IMR-90 (cell line): ENCODE data around the gene CKS1B. TPM values are rescaled to one million over a fixed set of nuclear protein-coding genes. Genes with fewer than 3 reads are reported as not detected.

ENCODE experiments used
- ATAC-seq: fragments of 200-7000 bp; cut with Tn5 transposase; 2 replicates; pipeline ENCODE4 v1.9.1; 2020; ENCODE audit warnings: low read depth, mild to moderate bottlenecking, moderate library complexity
- BruUV-seq: library from RNA; stranded (reverse); fragments of 400-500 nt; replicated peaks from 2 replicates; lab custom pipeline; 2021; lab: Mats Ljungman, UMichigan
- CTCF ChIA-PET: fragments of 300-600 bp; formaldehyde crosslinking; extraction: SDS; loops from one replicate; lab custom pipeline; 2021; ENCODE audit warnings: antibody characterized with exemption; lab: Yijun Ruan, JAX
- POLR2A ChIA-PET: fragments of 300-600 bp; sonication (Branson Sonifier 250); formaldehyde crosslinking; loops from one replicate; lab custom pipeline; 2022; ENCODE audit warnings: antibody characterized with exemption; ENCODE audit not compliant: unreplicated experiment; lab: Charles Lee
- DNase-seq: peaks from one replicate; pipeline ENCODE4 v3.0.0; 2013
- H2AFZ ChIP-seq: replicated peaks from 2 replicates; pipeline ENCODE3; 2013; ENCODE audit warnings: low read length, mild to moderate bottlenecking; ENCODE audit not compliant: poor library complexity
- H2AK5ac ChIP-seq: 2 replicates; pipeline ENCODE4 v1.6.1; 2013; ENCODE audit warnings: low read depth, low read length, inconsistent platforms
- H2AK9ac ChIP-seq: replicated peaks from 2 replicates; pipeline ENCODE3; 2013; ENCODE audit warnings: mild to moderate bottlenecking, low read depth, low read length, moderate library complexity; ENCODE audit not compliant: poor library complexity
- H2BK120ac ChIP-seq: 2 replicates; pipeline ENCODE4 v1.6.1; 2013; ENCODE audit warnings: low read depth, low read length, inconsistent platforms
- H2BK15ac ChIP-seq: 3 replicates; pipeline ENCODE4 v1.6.1; 2013; ENCODE audit warnings: low read depth, low read length, inconsistent platforms
- H2BK20ac ChIP-seq: 2 replicates; pipeline ENCODE4 v1.6.1; 2013; ENCODE audit warnings: low read depth, mild to moderate bottlenecking, inconsistent platforms, low read length, moderate library complexity
- H2BK5ac ChIP-seq: 2 replicates; pipeline ENCODE4 v1.6.1; 2013; ENCODE audit warnings: mild to moderate bottlenecking, low read depth, low read length, inconsistent platforms; ENCODE audit not compliant: poor library complexity, severe bottlenecking
- H3K14ac ChIP-seq: replicated peaks from 2 replicates; pipeline ENCODE4 v1.6.1; 2013; ENCODE audit warnings: low read depth, low read length, inconsistent platforms
- H3K18ac ChIP-seq: 2 replicates; pipeline ENCODE4 v1.6.1; 2013; ENCODE audit warnings: low read depth, low read length, control low read depth
- H3K23ac ChIP-seq: 2 replicates; pipeline ENCODE4 v1.6.1; 2013; ENCODE audit warnings: low read depth, low read length, inconsistent platforms
- H3K27ac ChIP-seq: 2 replicates; pipeline ENCODE4 v1.5.1; 2013; ENCODE audit warnings: mild to moderate bottlenecking, control low read depth, low read length; ENCODE audit not compliant: insufficient read depth
- H3K27me3 ChIP-seq: 2 replicates; pipeline ENCODE4 v1.6.1; 2013; ENCODE audit warnings: low read length; ENCODE audit not compliant: control insufficient read depth, insufficient read depth
- H3K36me3 ChIP-seq: 2 replicates; pipeline ENCODE4 v1.6.1; 2013; ENCODE audit warnings: low read length, mixed read lengths; ENCODE audit not compliant: control insufficient read depth, insufficient read depth
- H3K4ac ChIP-seq: 2 replicates; pipeline ENCODE4 v1.6.1; 2013; ENCODE audit warnings: low read depth, low read length, inconsistent platforms
- H3K4me1 ChIP-seq: 2 replicates; pipeline ENCODE4 v1.6.1; 2013; ENCODE audit warnings: low read length, mixed read lengths; ENCODE audit not compliant: control insufficient read depth, insufficient read depth
- H3K4me2 ChIP-seq: 2 replicates; pipeline ENCODE4 v1.6.1; 2013; ENCODE audit warnings: low read depth, mild to moderate bottlenecking, control low read depth, low read length, moderate library complexity
- H3K4me3 ChIP-seq: 2 replicates; pipeline ENCODE4 v1.5.1; 2013; ENCODE audit warnings: low read depth, mild to moderate bottlenecking, control low read depth, low read length, moderate library complexity; ENCODE audit not compliant: insufficient read depth
- H3K56ac ChIP-seq: 2 replicates; pipeline ENCODE4 v1.6.1; 2013; ENCODE audit warnings: low read length, inconsistent platforms; ENCODE audit not compliant: insufficient read depth; ENCODE audit errors: extremely low read depth
- H3K79me1 ChIP-seq, 2 experiments: 2 replicates each; pipeline ENCODE4 v1.6.1; 2013; ENCODE audit warnings: low read length in 2 of 2, inconsistent platforms in 1 of 2, low read depth in 1 of 2
- H3K9ac ChIP-seq: 2 replicates; pipeline ENCODE4 v1.6.1; 2013; ENCODE audit warnings: low read depth, low read length, control low read depth
- H3K9me1 ChIP-seq: 2 replicates; pipeline ENCODE4 v1.6.1; 2013; ENCODE audit warnings: low read length, inconsistent platforms; ENCODE audit not compliant: insufficient read depth
- H3K9me3 ChIP-seq: 2 replicates; pipeline ENCODE4 v1.6.1; 2013; ENCODE audit warnings: low read length; ENCODE audit not compliant: control insufficient read depth, insufficient read depth
- H4K20me1 ChIP-seq: 2 replicates; pipeline ENCODE4 v1.6.1; 2013; ENCODE audit warnings: low read length, inconsistent platforms; ENCODE audit not compliant: insufficient read depth
- H4K5ac ChIP-seq: 2 replicates; pipeline ENCODE4 v1.6.1; 2013; ENCODE audit warnings: mild to moderate bottlenecking, low read depth, low read length, control low read depth
- H4K8ac ChIP-seq, 2 experiments: 2 replicates each; pipeline ENCODE4 v1.6.1; 2013; ENCODE audit warnings: low read depth in 2 of 2, low read length in 2 of 2, control low read depth in 1 of 2, inconsistent platforms in 1 of 2
- H4K91ac ChIP-seq: 2 replicates; pipeline ENCODE4 v1.6.1; 2013; ENCODE audit warnings: low read depth, low read length, inconsistent platforms; ENCODE audit not compliant: insufficient read depth
- BHLHE40 ChIP-seq: fragments of 150-350 bp; IDR thresholded peaks from 2 replicates; pipeline ENCODE4 v1.6.1; 2016; ENCODE audit warnings: mild to moderate bottlenecking, low read depth, low read length
- MAFK ChIP-seq: IDR thresholded peaks from 2 replicates; pipeline ENCODE4 v1.6.1; 2012; ENCODE audit warnings: low read depth, low read length, improper control_type of control experiment
- WGBS, 2 experiments: methylation state at CpG; one replicate each; pipeline versions ENCODE4 v1.1.5 to v1.1.7; 2013; ENCODE audit warnings: missing lambda C conversion rate in 2 of 2; ENCODE audit not compliant: insufficient read length in 1 of 2; ENCODE audit errors: extremely low coverage in 2 of 2; 5-methylcytosine and 5-hydroxymethylcytosine counted together
- dilution Hi-C: fragments of 300-500 bp; cut with HindIII; formaldehyde crosslinking; loops from one replicate; pipeline ENCODE4 v1.14.3; 2018; ENCODE audit warnings: low sequenced_read_pairs; ENCODE audit not compliant: unreplicated experiment
- in situ Hi-C: fragments of 300-500 bp; cut with MboI; formaldehyde crosslinking; loops from 3 replicates; pipeline ENCODE4 v1.14.3; 2019; ENCODE audit warnings: low sequenced_read_pairs, inconsistent platforms, mixed read lengths
- intact Hi-C: fragments of 100-400 bp; cut with micrococcal nuclease; formaldehyde crosslinking; loops from 2 replicates; pipeline ENCODE4 v1.10.0; 2022
- polyA plus RNA-seq, 3 experiments: library from polyadenylated mRNA; depleted of rRNA; stranded (reverse); fragments of >200 nt; gene quantifications; 2 replicates each; pipeline ENCODE4 v1.2.3, GENCODE V29; 2012; ENCODE audit warnings: low replicate concordance in 1 of 3
- total RNA-seq: library from RNA; depleted of rRNA; stranded (reverse); fragments of >200 nt; gene quantifications from 2 replicates; pipeline ENCODE4 v1.2.3, GENCODE V29; 2012

CKS1B gene
- total and polyA plus RNA-seq, 2 of the 4 experiments (the other 2 are of a cell fraction): 140 to 195 TPM

DNA sequence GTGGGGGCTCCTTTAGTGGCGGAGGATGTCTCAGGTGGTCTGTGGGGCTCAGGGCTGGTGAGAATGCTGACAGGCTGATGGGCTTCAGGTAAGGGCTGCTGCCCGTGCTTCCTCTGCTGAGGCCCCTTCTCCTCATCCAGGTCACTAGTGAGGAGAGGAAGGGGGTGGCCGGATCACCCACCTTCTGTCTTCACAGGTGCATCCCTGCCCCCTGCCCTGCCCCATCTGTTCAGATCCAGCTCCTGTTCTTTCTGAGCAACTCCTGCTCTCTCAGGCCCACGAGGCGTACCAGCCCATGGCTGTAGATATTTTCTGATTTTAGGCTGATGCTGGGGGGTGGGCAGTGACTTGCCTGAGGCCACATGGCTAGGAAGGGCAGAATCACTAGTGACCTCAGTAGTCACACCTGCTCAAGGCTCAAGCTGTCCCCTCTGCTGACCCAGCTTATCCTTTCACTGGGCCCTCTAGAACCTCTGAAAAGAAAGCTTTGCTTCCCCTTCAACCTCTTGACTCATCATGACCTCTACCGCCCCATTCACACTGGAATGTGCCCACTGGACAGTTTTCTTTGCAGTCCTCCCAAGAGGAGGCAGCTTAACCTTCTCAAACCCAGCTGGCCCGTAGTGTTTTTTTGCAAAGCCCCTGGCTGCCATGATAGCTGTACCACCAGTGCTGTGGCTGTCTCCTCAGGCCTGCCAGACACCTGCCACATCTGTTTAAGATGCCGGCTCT lies 44.3 kb downstream of the CKS1B start:
- Histone ChIP-seq H3K56ac (no peak overlapping the region), H3K18ac (no peak overlapping the region), H4K91ac (no peak overlapping the region), H2AK5ac (peak overlapping the region; percentile 51; the same call in 1 of the 2 replicates), H3K4me3 (no peak overlapping the region), H3K4me1 (peaks cover 6% of the 10 kb centered on the region; the same call in 1 of the 2 replicates), H3K14ac (no peak overlapping the region), H2AFZ (no peak overlapping the region), H2BK120ac (no peak overlapping the region), H2AK9ac (peak overlapping the region; percentile 55), H3K79me1 (peaks cover 0 to 5% of the 10 kb centered on the region in 2 experiments; a peak in 1 of 4 replicates), H3K9ac (no peak overlapping the region), H3K23ac (no peak overlapping the region), H3K36me3 (peaks cover 21% of the 10 kb centered on the region), H2BK20ac (no peak overlapping the region), H3K27me3 (peaks cover 2% of the 10 kb centered on the region; the same call in 1 of the 2 replicates), H4K5ac (no peak overlapping the region), H3K9me1 (peaks cover 2% of the 10 kb centered on the region; the same call in 1 of the 2 replicates), H3K4ac (no peak overlapping the region), H4K8ac (no peak overlapping the region), H3K4me2 (no peak overlapping the region), H3K9me3 (no peaks in the 10 kb centered on the region), H4K20me1 (no peaks in the 10 kb centered on the region; the same call in 1 of the 2 replicates), H2BK15ac (peak overlapping the region; percentile 37; the same call in 1 of the 3 replicates), H3K27ac (no peak overlapping the region), H2BK5ac (no peak overlapping the region)
- ChIA-PET CTCF (interaction anchor here (0.6 to 1.1 kb wide), 2 partner anchors 16 to 20 kb away, joined by 3 read pairs; no protein-coding TSS in a partner anchor), POLR2A (no interaction called here)
- no TSS peak for BruUV-seq
- dilution Hi-C loops: no loop called here
- ATAC-seq (no peak), DNase-seq (no peak)
- 64% methylated on average over 3 of the region's 8 CpGs; no CpG with 5 or more reads in 1 of the 2 experiments for WGBS, 2 experiments
- no peak for TF ChIP-seq BHLHE40
- TF ChIP-seq MAFK: 0 out of 2 replicates have a peak, but pooled peaks have one; percentile 45
- intact Hi-C loops: no loop called here
- in situ Hi-C loops: no loop called here
